Hindlimb muscle (tissue), 1 donor: ENCODE measurements around the gene SURF4. TPM values are rescaled to one million over a fixed set of nuclear protein-coding genes. Genes with fewer than 3 reads are reported as not detected.

ENCODE experiments used
- DNase-seq: peaks from one replicate; pipeline ENCODE4 v3.0.0-alpha.2; 2013
- polyA plus RNA-seq: library from polyadenylated mRNA; unstranded; fragments of 120-200 nt; gene quantifications from one replicate; pipeline ENCODE4 v1.2.1, GENCODE V29; 2013; ENCODE audit not compliant: insufficient read length

The SURF4 gene
- polyA plus RNA-seq, 1 donor: 89.8 TPM

GRCh38 chr9:133372144-133372543 lies 3.7 kb downstream of the SURF4 start:
- no peak for DNase-seq

DNA sequence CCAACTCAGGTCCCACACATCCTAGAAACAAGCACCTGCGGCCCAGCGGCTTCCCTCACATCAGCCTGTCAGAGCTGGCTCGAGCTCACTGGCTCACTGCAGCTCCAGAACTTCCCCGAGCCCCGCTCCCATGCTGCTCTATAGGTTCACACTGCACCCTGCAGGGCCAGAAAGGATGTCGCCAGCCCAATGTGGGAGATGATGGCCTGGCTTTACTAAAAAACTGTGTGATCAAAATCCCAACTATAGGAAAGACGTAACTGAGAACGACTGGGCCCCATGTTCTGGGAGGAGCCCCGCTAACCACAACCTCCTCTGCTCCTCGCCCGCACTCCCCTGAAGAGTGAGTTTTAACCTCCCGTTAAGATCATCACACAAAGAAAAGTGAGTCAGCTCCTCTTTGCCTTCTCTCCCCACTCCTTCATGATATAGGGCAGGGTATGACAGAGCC lies 4.6 kb downstream of the SURF4 start:
- DNase-seq: no peak

DNA sequence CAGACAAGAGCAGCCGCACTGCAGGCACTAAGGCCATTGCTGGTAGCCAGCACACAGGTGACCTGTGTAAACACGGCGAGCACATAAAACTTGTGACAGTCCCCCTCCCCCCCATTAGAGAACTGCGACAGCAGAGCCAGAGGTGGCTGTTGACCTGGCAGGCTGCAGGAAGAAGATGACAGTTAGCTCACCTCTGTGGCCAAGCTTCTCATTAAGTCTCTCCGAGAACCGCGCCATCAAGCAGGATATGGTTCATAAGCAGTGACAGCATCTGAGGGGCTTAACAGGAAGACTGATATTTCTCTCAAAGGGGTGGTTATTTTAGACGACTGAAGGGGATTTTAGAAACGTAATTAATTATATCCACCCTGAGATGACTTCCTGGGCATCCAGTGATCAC lies 5.2 kb downstream of the SURF4 start:
- DNase-seq: no peak

DNA sequence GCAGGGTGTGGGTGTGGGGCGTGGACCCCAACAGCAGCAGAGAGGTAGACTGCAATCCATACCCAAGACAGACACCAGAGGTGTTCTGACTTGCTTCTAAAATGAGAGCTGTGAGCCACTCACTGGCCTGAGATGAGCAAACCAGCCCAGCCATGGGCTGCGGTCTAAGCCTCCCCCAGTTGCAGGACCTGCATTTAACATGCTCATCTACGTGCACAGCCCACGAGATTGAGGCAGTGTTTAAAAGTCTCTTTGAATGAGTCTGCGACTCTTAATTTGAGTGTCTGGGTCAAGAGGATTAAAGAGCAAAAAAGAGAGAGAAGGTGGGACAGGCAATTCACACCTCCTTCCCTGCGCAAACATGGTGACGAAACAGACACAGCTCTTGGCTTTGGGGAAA lies 5.9 kb downstream of the SURF4 start:
- DNase-seq: no peak

DNA sequence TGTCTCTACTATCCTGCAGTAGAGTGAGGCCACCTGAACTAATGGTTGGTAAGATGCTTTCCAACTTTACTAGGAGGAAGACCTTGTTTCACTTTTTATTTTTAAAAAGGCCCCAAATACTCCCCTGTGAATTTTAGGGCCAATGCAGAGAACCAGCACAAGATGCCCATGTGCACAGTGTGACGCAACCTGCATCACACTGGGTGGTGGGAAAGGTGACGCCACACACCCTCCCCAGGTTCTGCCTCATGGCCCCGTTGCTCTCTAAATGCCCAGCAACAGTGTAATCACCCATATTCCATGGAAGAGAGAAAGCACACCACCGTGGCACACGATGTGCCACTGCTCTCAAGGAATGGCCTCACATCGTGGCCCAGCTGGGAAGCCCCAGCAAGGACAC lies 6.4 kb downstream of the SURF4 start:
- no peak for DNase-seq

- no peak for DNase-seq
These were observed 7.5 kb downstream of the SURF4 start for GRCh38 chr9:133368249-133368881.

DNA sequence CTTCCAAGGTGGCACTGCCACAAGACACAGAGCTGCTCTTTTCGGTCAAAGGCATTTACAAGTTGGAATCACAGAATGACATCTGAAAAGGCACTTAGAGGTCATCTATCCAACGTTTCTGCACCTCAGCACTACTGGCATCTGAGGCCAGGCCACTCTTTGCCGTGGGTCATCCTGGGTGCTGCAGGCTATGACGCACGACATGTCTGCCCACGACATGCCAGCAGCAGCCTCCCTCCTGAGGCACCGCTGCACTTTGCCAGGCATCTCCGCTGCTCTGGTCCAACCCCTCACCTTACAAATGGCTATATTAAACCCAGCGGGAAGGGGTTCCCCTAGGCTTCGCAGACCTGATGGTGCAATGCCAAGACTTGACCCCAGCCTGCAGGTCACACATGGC lies 8.1 kb downstream of the SURF4 start:
- no peak for DNase-seq

GRCh38 chr9:133367221-133367620 lies 8.6 kb downstream of the SURF4 start:
- no peak for DNase-seq

- no peak for DNase-seq
These were observed 9.4 kb downstream of the SURF4 start for GRCh38 chr9:133366435-133366834.

GRCh38 chr9:133362359-133363044 lies 13.4 kb downstream of the SURF4 start:
- no peak for DNase-seq

DNA sequence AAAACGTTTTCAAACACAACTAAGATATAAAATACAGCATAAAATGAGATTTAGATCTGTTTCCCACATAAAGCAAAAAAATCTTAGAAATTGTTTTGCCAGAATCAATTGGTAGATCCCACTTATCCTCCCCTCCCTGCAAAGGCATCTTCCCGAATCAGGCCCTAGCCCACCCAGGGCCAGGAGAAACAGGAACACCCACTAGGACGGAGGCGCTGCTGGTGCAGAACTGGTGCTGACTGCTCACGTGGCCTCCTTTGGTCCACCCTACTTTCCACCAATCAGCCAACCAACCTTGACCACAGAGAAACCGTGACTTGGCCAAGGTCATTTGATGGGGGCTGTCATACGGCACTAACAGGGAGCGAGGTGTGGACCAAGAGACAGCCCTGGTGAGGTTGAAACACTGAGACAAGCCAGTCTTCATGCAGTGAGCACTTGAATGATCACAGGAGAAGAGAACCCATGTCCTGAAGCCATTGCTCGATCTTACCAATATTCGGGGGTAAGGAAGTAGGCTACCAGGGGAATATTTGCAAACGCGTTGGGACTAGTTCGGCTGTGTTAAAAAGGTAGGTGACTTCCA lies 14.3 kb downstream of the SURF4 start:
- no peak for DNase-seq

DNA sequence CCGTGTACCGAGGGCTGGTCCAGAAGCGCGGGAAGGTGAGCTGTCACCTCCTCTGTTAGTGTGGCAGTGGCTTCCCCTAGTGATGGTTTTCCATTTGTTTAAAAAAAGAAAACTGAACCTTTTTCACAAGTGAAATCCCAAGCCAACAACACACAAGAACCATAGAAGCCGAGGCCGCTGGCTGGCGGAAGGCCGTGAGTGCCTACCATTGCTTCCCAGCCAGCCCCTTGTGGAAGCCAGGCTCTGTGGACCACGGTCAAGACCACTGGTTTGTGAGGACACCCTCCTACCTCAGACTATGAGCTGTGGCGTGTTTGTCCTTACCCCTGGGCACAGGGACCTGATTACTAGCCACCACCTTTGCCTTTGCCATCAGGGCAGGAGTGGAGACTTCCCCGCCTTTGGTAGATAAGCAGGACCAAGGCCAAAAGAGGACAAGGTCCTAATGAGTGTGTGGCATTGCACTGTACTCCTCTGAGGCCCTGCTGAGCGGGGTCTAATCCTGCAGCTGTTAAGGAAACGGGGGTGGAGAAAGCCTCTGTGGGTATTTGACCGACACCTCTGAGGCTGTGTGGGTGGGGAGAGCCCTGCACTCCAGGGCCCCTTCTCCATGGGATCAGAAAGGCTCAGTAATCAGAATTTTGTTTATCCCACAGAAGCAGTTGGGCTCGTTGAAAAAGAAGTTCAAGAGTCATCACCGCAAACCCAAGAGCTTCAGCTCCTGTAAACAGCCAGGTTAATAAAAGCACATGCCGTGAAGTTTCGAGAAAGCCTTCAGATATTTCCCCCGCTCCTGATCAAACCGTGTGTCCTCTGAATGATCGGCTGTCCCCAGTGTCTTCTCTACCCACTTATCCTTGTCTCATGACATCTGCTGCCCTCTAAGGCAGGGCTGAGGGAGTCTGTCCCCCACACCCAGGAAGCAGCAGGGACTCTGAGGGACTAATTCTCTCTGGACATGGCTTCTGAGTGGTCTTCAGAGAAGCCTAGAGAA lies 15.2 kb downstream of the SURF4 start:
- no peak for DNase-seq

GRCh38 chr9:133359399-133360175 lies 16.3 kb downstream of the SURF4 start:
- no peak for DNase-seq

- DNase-seq: no peak
These were observed 18.2 kb downstream of the SURF4 start for GRCh38 chr9:133357656-133358055.

DNA sequence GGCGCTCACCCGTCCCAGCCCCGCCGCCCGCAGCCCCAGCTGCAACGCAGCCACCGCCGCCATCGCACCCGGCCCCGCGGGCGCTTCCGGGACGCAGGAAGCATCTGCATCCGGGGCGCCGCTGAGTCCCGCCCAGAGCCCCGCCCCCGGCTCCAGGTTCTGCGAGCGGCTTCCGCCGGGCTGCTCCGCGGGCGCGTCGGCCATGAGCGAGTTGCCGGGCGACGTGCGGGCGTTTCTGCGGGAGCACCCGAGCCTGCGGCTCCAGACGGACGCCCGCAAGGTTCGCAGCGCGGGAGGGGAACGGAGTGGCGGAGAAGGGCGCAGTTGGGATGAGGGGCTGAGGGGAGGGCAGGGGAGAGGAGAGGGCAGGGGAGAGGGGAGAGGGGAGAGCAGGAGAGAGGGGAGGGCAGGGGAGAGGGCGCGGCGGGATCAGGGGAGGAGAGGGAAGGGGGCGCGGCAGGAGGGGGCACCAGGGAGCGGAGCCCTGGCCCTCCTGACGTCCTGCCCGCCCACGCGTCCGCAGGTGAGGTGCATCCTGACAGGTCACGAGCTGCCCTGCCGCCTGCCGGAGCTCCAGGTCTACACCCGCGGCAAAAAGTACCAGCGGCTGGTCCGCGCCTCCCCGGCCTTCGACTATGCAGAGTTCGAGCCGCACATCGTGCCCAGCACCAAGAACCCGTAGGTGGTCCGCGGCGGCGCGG lies 19.3 kb downstream of the SURF4 start, which contains the start of the genes SURF1 and SURF2:
Gene SURF1 (minus strand): TSS at position 97 of the 701 bp plus-strand sequence. CDS start 34 bp downstream, at position 63.
Gene SURF2 (plus strand): TSS at position 160 of the 701 bp plus-strand sequence. CDS start 43 bp downstream, at position 203.
- peak; percentile 84 for DNase-seq

DNA sequence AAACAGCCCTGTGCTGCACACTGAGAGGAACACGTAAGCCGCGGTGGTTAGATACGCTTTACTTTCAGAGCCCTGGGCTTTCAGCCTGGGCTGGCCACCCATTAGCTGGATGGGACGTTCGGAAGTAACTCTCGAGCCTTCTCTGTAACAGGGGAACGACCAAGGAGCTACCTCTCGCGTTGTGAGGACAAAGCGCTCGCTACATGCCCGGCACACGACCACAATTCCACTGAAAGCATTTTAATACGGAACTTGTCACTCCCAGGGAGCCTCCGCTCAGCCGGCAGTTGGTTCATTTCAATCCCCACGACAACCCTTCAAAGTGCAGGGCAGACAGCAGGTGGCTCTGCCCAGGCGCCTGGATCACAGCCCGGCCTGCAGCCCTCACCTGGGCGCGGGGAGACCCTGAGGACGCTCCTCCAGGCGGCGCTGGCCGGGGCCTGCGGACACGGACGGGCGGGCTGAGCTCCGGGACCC lies 19.9 kb downstream of the SURF4 start:
- no peak for DNase-seq

DNA sequence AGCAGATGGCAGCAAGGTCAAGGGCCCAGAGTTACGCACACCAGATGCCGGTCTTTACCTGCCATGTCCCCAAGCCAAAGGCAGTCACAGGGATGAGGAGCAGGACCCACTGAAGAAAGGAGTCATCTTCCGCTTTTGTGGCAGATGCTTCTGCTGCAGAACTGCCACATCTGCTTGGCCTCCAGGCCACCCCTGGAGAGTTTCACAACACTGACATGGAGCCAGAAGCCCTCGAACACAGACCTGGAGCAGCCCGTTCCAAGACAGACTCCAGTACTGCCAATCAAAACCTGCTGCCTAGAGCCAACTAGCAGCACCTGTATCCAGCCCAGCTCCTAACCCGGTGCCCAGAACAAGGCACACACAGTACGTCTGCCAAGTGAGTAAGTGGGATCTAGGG lies 21.1 kb downstream of the SURF4 start:
- DNase-seq: no peak

DNA sequence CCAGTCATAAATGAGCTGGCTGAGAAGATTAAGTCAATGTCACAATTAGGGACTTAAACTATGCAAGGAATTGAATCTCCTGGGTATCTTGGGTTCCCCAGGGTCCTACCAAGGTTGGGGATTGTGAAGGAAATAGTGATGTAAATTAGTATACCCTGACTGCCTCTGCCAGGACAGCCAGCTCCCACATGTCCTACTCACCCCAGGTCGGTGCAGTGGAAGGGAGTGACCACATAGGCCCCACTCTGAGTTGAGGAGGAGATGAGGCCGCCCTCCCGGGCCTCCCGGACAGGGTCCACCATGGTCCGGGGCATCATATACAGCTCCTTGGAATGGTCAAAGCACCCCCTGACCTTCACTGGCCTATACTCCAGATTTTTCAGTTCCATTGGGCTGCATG lies 22.3 kb downstream of the SURF4 start:
- no peak for DNase-seq

DNA sequence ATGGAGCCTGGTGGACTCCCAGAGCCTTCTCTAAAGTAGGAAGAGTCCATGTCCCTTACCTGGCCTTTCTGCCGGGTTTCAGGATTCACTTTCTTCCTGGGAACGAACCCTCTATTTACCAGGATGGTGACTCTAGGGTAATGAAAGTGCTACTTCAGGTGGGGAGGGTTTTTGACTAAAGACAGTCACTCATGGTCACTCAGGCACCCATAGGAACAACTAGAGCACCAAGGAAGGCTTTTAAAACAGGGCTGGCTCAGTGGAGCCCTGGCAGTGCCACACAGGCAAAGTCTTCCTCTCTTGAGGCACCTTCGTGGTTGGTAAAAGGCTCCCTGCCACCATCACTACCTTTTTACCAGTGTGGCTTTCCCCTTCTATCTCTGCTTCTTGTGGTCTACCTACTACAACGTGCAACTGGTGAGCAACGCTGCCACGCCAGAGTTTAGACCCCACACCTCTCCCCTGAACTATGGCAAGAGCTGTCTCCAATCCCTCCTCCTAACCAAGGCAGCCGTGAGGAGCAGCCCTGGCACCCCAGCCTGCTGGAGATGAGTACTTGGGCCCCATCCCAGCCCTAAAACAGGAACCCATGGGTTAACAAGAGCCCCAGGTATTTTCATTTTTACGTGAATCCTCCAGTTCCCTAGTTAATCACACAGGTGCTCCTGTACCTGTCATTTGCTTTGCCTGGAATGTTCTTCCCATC lies 23.1 kb downstream of the SURF4 start:
- DNase-seq: no peak
